Stimulated activated CD8-positive, alpha-beta memory T cell treated with anti-CD3 and anti-CD28 coated beads, Interleukin-15, amount 100 ng/mL, for 4 hours (primary cell): ENCODE data around the gene PTGR3.

Experiments used
- DNase-seq, 2 donors: peaks; one replicate each; pipeline ENCODE4 v3.0.0-alpha.2; 2020; ENCODE audit warnings: low read depth in 2 of 2

PTGR3 gene, protein sequence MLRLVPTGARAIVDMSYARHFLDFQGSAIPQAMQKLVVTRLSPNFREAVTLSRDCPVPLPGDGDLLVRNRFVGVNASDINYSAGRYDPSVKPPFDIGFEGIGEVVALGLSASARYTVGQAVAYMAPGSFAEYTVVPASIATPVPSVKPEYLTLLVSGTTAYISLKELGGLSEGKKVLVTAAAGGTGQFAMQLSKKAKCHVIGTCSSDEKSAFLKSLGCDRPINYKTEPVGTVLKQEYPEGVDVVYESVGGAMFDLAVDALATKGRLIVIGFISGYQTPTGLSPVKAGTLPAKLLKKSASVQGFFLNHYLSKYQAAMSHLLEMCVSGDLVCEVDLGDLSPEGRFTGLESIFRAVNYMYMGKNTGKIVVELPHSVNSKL

DNA sequence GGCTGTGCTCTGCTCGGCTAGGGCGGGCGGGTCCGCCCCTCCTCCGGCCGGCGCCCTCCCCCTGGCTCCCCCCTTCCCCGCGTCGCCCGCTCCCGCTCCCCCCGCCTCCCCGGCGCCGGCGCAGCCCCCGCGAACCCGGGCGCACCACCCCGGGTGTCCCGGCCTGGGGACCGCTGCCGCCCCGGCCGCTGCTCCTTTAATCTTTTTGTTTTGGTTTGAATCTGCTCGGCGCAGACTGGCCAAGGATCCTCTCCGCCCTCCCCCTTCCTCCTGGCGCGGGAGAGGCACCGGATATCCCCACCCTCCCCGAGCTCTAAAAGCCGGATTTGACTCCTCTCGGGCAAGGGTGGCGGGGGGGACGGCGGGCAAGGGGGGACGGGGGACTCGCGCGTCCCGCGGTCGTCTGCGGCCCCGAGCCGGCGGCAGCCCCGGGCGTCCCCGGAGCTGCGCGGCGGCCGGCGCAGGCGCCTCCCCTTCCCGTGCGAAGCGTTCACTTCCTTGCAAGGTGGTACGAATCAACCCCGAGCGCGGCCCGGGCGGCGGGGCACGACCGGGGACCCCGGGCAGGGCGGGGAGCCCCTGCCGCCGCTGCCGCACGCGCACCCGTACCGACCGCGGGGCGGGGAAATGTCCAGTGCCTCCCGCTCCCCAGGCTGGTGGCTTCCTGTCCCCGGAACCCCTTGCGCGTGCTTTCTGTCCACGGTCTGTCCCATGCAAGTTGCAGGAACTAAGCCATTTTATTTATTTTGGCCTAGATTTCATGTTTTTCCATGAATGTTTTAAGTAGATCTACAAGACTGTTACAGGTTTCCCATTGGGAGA, at the start of gene PTGR3:
Gene PTGR3, minus strand, starts transcription at position 11 of the 822 bp plus-strand sequence. CDS start 81 bp downstream, outside the sequence.
- DNase-seq: peak in 1 of 2 donors; percentile 52

DNA sequence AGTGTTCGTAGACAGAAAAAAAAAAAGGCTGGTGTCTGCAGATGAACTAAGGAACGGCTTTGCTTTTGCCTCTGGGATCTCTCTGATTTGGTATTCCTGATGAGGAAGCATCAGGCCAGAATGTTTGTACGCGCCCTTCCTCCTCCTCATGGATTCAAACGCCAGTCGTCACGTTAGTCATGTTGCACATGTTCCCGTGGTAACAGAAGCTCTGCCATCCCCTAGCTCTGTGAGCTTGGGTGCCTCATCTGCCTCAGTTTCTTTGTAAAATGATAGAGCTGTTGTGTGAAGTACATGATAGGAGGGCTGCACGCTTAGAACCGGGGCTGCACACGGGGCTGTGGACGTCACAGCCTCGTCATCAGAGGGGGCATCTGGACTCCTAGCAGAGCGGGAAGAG, 48.7 kb upstream of the PTGR3 start:
- DNase-seq: no peak

DNA sequence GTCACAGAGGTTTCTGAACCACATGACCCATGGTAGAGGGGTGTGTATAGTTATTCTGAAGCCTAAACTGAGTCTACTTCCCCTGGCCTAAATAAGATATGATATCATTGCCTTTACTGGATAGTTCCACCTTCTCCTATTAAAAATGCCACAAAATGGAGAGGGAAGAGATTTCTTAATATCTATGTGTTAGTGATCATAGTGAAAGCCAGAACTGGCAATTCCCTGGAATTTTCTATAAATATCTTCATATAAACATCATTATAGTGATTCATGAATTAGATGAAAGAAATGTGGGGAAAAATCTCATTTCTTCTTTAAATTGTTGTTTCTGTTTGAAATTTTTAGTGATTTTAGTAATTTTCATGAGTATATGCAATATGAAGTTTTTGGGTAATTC, 47.4 kb upstream of the PTGR3 start:
- DNase-seq: no peak

DNA sequence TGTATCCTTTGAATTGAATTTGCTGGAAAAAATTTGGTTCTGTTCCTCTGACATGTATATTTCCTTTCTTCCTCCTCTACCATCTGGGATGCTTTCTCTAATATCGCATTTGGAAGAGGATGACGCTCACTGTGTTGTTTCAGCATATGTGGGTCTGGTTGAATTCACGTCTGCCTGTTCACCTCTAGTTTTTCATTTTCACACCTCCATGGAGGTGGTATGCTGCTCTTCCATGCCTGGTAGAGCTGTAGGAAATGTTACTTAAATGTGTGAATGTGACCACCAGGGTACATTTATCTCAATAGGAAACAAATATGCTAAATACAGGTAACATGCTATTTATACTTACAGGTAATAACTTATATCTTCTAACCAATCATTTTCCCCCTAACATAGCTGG, 46.2 kb upstream of the PTGR3 start:
- DNase-seq: no peak

DNA sequence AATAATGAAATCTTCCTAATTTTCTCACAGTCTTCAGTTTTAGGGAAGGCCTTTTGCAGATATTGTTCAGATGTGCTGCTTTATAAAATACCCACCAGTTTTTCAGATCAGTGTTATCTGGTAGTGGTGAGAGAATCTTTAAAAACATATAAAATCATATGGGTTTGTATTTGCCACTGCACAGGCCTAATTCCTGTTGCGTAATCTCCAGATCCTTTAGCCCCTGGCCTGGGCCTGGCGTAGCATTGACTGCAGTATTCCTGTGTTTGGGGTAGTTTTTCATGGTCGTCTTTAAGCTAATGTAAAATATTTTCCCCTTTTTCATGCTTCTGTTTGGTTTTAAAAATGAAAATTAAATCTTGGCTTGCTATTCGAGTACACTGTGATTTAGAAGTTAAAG, 44.8 kb upstream of the PTGR3 start:
- no peak for DNase-seq

DNA sequence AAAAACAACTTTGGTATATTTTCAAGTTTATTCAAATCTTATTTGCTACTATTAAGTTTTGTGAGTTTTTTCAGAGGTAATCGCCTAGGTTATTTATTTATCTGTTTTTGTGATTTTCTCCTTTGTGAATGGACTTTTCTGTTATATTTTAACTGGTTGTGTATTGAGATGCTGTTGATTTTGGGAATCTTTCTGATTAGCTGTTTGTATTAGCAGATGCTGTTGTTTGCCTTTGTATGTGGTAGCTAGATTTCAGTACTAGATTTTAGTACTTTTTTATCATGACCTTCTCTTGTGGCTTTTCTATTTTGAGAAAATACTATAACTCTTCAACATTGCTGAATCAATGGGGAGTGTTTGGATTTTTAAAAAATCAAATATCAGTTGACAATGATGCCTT, 44.1 kb upstream of the PTGR3 start:
- DNase-seq: no peak

DNA sequence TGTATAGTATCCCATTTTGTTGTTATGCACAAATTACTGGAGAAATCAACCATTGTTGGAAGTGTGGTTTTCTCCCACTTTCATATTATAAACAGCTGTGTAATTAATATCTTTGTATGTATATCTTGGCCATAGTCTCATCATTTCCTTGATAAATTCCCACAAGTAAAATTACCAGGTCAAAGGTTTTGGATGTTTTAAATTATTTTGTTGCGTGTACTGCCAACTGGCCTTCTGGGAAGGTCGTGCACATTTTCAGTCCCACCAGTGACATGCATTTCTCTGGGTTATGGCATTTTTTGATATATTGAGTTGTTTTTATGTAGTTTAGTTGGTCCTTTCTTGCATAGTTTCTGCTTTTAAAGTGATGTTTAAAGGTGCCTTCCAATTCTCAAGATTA, 43.2 kb upstream of the PTGR3 start:
- no peak for DNase-seq

DNA sequence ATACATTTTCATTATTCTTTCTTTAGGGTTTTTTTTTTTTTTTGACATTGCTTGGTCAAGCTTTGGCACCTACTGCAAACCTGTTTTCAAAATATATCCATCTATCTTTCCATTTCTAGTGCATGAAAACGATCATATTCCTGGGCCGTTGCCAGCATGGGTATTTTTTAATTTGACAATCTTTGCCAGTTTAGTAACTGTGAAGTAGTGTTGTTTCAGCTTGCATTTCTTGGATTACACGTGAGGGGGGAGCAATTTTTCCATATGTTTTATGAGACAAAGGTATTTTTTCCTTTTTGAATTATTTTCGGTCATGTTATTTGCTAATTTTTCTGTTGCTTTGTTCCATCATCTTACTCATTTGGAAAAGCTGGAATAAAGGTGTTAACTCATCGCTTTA, 42.5 kb upstream of the PTGR3 start:
- no peak for DNase-seq

DNA sequence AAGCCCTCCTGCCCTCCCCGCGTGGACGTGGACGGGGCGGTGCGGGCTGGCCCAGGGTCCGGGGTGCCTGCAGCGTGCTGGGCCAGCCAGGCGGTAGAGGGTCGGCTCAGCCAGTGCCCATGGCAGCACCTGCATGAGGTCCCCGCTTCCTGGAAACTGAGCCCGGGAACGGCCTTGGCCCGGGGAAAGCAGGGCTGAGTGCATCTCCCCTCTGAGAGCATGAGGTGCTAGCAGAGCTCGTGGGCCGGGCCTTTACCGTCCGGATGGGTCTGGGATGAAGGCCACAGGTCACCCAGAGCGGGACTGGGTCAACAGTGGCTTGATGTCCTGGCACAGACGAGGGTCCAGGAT, 41.5 kb upstream of the PTGR3 start:
- no peak for DNase-seq

DNA sequence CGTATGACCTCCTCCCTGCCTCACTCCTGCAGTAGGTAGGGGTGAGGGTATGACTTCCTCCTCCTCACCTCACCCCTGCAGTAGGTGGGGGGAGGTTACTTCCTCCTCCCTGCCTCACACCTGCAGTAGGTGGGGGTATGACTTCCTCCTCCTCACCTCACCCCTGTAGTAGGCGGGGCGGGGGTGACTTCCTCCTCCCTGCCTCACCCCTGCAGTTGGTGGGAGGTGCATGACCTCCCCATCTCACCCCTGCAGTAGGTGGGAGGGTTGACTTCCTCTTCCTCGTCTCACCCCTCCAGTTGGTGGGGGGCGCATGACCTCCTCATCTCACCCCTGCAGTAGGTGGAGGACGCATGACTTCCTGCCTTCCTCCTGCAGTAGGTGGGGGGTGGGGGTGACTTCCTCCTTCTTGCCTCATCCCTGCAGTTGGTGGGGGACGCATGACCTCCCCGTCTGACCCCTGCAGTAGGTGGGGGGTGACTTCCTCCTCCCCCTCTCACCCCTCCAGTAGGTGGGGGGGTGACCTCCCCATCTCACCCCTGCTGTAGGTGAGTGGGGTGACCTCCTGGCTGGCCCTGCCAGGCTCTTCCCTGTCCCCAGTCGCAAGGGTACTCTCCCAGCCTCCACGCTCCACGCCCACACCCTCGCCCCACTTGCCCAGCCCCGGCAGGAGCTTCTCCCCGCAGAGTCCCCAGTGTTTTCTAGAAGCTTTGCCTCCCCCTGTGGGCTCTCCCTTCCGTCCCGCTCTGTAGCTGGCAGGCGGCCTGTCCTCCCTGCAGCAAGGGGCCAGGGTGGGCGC, 40.9 kb upstream of the PTGR3 start:
- no peak for DNase-seq

DNA sequence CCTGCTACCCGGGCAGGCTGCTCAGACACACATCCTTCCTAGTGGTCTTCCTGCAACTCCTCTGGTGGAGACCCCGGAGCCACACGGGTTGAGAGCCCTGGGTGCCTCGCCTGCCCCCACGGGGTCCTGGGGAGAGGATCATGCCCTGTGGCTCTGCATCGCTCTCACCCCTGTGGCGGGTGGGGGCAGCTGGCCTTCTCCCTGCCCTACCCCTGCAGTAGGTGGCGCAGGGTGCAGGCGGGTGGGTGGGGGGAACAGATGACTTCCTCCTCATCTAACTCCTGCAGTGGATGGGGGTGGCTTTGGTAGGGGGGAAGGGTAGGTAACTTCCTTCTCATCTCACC, 40.2 kb upstream of the PTGR3 start:
- no peak for DNase-seq

DNA sequence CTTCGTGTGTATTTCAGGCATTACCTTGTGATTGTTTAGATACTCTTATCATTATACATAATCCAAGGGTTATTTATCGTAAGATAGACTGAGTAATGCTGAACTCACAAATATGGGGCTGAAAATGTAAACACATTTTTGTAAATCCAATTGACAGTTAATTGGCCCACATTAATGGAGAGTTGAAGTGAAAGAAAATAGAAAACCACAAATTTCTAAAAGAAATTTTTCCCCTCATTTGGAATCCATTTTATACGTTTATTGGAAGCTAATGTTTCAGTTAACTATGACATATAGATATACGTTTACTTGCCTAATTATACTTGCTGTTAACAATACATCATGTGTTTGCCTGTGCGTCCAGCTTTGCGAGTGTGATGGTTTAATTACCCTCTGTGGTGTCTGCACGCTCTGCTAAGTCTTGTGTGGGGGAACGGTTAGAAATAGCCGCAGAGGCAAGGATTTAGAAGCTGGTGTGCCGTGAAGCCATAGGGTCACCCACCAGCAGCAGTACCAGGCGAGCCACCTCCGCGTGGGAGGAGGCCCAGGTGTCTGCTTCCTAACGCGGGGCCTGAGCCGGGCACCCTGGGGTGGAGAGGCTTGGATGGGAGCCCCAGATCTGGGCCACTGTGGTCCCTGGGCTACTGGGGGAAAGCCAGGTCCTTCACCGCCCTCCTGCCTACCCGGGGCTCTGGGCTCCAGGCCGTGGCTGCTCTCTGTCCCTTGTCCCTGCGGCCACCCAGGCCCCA, 39.7 kb upstream of the PTGR3 start:
- no peak for DNase-seq

DNA sequence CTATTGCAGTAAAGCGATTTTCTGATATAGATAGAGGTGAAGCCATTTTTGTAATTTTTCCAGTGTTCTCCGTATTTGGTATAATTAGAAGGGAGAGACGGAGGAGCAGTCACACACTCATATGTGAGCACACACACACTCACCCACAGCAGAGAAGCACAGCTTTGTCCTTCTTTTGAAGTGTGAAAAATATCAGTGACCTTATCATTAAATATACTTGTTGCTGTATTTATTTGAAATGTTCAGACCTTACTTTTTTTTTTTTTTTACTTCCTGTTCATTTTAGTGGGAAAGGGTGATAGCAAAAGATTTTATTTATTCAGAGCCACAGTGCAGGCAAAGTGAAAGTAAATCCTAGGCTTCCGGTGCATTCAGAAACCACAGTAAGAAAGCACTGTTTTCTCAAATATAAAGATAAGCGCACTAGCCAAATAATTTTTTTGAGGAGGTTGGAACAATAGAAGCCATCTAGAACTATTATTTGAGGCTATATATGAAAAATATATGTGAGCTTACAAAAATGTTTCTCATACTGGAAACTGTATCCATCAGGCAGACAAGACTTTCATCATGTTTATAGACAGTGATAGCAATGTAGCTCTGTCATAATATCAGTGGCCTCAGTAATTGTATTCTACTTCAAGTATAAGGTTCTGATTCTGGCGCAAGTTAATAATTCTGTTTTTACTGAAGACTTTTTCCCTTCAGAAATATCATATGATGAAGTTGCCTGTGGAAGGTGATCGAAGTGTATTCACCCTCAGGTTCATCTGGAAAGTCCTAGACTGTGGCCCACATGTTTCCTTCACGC, 38.9 kb upstream of the PTGR3 start:
- no peak for DNase-seq

DNA sequence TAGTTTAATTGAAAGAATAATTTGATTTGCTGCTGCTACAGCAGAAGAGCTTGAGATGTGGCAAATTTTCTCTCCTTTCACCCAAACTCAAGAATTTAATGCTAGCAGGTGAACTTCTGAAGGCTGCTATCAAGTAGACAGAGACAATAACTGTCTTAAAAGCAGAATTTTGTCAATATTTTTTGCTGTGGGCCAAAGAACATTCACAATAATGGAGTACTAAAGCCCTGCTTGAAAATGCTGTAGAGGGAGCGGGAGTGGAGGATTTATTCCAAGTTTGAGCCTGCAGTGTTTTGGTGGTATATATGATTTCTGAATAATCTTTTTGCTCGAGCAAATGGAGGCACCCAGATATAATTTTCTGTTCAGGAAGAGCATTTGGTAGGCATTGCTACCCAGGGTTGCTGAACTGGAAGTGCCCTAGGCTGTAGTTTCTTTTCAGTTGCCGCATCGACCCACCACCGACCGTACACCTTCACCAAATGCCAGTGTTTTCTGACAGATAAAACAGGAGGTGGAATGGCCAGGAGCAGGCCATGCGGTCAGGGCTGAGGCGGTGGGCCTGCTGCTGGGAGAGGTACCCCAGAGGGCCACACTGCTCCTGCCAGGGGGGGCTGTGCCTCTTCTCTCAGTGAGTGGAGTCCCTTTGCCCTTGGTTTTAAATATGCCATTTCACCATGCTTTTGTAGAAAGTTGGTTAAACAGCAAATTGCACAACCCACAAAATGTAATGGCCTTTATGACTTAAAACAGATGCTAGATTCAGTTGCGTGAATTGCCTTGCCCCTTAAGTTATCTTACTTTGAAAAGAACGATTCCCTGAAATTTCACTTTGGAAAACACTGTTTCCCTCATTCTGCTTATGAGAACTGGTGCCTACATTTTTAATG, 38.0 kb upstream of the PTGR3 start:
- no peak for DNase-seq

DNA sequence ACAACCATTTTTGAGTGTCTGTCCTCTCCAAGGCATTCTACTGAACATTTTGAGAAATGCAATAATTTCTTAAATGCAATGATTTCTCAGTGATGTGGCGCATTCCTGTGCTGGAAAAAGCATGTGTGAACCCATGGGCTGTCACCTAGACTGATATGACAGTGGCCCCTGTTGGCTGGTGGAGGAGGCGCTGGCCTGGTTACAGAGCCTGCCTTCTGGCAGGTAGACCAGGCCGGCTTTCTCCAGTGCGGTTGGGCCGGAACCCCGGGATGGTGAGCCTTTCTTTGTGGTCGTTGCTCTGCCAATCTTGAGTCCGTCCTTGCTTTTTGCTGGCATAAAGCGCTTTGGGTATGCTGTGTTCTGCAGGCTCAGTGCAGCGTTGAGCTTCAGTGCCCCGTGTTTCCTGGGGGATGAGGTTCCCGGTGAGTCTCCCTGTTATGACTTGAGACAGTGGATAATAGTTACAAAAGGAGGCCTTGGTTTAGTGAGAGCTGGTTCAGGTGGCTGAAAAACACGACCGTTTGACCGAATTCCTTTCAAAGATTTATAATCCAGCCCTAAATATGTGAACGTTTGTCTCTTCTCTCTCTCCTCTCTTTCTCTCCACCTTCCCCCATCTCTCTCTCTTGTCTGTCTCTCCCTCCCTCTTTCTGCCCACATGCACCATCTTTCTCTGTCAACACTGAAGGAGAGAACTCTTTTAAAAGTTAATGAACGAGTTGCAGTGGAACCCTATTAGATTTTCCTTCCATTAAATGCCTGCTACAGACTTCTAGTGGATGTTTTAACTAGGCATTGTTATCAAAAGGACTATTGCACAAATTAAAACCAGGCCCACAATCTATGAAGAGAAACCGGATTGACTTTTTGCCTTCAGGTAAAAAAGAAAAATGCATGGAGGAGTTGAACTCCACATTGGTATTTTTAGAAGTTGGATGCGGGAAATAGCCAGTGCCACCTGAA, 35.7 kb upstream of the PTGR3 start:
- DNase-seq: no peak

DNA sequence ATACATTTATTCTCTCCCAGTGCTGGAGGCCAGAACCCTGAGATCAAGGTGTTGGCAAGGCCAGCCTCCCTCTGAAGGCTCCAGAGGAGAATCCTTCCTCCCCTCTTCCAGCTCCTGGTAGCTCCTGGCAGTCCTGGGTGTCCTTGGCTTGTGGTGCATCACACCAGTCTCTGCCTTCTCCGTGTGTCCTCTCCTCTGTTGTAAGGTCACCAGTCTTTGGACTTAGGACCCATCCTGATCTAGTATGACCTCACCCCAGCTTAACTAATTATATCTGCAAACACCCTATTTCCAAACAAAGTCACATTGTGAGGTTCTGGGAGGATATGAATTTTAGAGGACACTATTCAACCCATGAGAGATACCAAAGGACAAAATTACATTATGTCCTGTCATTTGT, 32.8 kb upstream of the PTGR3 start:
- DNase-seq: no peak

DNA sequence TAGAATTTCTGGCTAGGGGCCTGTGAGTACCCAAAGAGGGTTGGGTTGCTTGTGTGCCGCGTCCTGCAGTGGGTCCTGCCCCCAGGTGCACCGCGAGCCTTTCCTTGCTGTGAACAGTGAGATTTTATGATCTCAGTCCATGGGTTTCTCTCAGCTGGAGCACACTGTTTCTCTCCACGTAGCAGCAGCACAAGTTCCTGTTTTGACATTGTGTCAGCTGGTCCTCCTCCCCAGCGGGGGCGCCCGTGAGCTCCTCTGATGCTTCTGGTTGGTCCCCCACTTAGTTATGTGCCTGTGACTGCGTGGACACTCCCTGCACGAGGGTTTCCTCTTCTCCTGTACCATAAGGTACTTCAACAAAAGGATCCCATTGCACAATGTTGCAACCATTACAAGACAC, 31.5 kb upstream of the PTGR3 start:
- DNase-seq: no peak

DNA sequence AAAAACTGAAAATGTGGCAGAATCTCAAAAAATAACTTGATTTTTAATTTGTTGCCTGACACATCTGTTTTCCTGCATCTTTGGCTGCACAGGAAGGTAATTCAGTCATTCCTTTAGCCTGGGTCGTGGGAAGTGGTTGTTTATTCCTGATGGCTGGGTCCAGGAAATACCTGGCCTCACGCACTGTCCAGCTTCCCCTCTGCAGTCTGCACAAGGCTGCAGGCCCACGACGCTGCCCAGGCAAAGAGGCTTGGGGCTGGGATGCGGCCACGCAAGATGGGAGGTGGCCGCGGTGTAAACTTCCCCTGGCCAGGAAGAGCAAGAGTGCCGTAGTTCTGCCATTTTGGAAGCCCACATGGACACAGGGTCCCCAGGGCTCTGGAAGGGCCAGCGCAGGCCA, 29.8 kb upstream of the PTGR3 start:
- DNase-seq: no peak

DNA sequence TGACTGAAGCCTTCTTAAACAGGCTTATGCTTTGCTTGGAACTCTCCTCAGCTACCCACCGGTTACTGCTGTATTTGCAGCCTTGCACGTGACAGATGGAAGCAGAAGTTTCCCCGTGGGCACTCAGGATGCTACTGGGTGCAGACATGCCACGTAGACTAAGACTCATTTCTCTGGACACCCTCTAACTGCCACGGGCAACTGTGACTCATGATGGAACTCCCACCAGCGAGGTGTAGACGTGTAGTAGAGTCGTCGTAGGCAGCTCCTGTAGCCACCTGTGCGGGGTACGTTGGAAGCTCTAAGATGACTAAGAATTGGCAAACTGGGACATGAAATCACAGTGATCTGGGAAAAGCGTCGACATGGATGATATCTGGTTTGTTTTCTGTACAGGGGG, 29.2 kb upstream of the PTGR3 start:
- no peak for DNase-seq
